IPS-20b (cell line): ENCODE measurements around the gene NR2E3.

Source experiments
- H3K27ac ChIP-seq: one replicate; pipeline ENCODE4 v1.5.1; 2013; ENCODE audit warnings: low read length
- H3K27me3 ChIP-seq: 2 replicates; pipeline ENCODE4 v1.6.1; 2013; ENCODE audit warnings: mild to moderate bottlenecking, low read length, inconsistent platforms; ENCODE audit not compliant: insufficient read depth
- H3K36me3 ChIP-seq: 2 replicates; pipeline ENCODE4 v1.6.1; 2013; ENCODE audit warnings: low read depth, mild to moderate bottlenecking, inconsistent platforms, low read length, moderate library complexity; ENCODE audit not compliant: insufficient read depth
- H3K4me1 ChIP-seq: 2 replicates; pipeline ENCODE4 v1.6.1; 2013; ENCODE audit warnings: mild to moderate bottlenecking, control low read depth, inconsistent platforms, low read length, moderate library complexity; ENCODE audit not compliant: insufficient read depth
- H3K4me3 ChIP-seq: 2 replicates; pipeline ENCODE4 v1.5.1; 2013; ENCODE audit warnings: mild to moderate bottlenecking, low read length, inconsistent platforms
- H3K9ac ChIP-seq: 2 replicates; pipeline ENCODE4 v1.6.1; 2013; ENCODE audit warnings: low read depth, mild to moderate bottlenecking, inconsistent platforms, low read length, moderate library complexity
- H3K9me3 ChIP-seq: 2 replicates; pipeline ENCODE4 v1.6.1; 2013; ENCODE audit warnings: mild to moderate bottlenecking, low read depth, low read length, inconsistent platforms; ENCODE audit not compliant: insufficient read depth

The NR2E3 gene

DNA sequence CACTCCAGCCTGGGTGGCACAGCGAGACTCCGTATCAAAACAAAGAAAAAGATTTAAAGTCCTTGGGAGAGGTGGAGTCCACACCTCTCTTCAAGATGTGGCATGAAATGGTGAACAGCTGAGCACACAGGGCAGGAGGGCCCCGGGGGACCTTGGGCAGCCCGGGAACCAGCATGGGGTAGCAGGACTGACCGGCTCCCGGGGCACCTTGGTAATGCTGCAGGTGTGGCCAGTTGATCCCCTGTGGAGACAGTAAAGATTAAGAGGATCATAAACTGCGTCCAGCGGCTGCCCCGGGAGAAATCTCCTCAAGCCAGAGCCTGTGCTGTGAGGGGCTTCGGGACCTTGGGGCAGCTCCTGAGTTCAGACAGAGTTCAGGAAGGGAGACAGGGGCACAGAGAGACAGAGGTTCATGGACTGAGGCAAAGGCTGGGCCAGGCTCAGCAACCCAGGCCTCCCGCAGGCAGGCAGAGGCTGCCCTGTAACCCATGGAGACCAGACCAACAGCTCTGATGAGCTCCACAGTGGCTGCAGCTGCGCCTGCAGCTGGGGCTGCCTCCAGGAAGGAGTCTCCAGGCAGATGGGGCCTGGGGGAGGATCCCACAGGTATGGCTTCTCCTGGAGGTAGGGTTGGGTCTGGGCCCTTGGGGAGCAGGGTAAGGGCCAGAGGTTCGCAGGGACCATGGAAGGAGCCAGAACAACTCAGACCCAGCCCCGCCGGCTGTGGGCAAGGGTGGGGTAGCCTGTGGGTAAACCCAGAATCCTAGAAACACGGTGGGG, at the start of gene NR2E3:
TSS of gene NR2E3 (plus strand) at position 299 of the 780 bp plus-strand sequence. CDS start at position 489, 190 bp downstream.
- peaks cover 21% of the 10 kb centered on the region; the same call in 1 of the 2 replicates for H3K4me1 ChIP-seq
- H3K4me3 ChIP-seq = no peak within 1 kb of the TSS
- H3K36me3 ChIP-seq = no peaks in the 10 kb centered on the region
- H3K27me3 ChIP-seq = no peaks in the 10 kb centered on the region
- H3K9me3 ChIP-seq = no peaks in the 10 kb centered on the region
- no peak within 1 kb of the TSS for H3K27ac ChIP-seq
- no peak within 1 kb of the TSS for H3K9ac ChIP-seq

DNA sequence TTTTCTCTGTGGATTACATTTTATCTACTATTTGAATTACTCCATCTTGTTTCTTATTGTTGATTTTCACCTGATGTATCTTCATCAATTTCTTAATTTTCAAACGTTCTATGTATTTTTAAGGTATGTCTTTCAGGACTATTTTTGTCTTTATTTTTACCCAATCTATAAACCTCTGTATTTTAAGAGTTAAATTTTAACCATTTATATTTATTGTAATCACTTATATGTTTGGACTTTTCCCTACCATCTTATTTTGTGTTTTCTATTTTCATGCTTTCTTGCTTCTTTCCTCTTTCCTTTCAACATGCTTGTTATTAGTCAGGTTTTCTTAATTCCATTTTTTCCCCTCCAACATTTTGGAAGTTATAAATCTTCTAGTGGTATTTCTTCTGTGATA, 49.5 kb upstream of the NR2E3 start:
- H3K27ac ChIP-seq = no peak overlapping the region

DNA sequence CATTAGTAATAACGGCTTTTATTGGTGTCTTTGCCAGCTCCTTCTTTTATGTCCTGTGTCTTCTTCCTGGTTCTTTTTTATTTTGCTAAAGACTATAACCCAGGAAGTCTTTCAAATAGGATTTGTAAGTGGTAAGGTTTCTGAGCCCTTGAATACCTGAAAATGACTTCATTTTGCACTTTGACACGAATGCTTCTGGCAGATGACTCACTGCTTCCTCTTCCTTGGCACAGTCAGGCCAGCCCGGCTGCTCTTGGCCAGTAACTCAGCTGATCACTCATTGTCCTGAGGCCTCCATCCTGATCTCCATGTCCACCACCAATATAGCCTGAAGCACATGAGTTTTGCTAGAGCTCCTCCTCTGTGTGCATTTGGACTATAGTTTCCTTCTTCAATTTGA, 48.7 kb upstream of the NR2E3 start:
- no peak overlapping the region for H3K9ac ChIP-seq
- H3K4me3 ChIP-seq = no peak overlapping the region
- no peaks in the 10 kb centered on the region for H3K4me1 ChIP-seq
- no peak overlapping the region for H3K27ac ChIP-seq
- H3K9me3 ChIP-seq = peaks cover 19% of the 10 kb centered on the region
- no peaks in the 10 kb centered on the region for H3K27me3 ChIP-seq
- H3K36me3 ChIP-seq = no peaks in the 10 kb centered on the region

More for the DNA sequence above, 49.5 kb upstream of the NR2E3 start:
- Histone ChIP-seq H3K9me3 (peaks cover 16% of the 10 kb centered on the region; the same call in 1 of the 2 replicates), H3K36me3 (no peaks in the 10 kb centered on the region), H3K4me1 (no peaks in the 10 kb centered on the region), H3K4me3 (no peak overlapping the region), H3K9ac (no peak overlapping the region), H3K27me3 (no peaks in the 10 kb centered on the region)

DNA sequence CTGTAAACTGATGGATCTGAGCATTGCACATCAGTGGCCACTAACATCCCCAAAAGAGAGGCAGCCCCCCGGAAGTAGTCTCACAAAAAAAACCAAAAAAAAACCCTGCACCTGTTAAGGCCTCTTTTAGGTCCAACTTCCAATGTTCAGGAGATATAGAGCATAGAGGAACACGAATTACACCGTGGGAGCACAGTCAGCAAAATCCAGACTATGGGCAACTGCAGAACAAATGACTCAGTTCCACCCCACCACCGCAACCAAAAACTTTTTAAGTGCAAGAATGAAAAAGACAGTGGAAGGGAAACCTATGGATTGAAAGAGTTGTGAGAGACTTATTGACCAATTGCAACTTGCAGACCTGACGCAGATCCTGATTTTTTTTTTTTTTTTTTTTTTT, 42.2 kb upstream of the NR2E3 start:
- Histone ChIP-seq H3K27me3 (no peaks in the 10 kb centered on the region), H3K4me1 (no peaks in the 10 kb centered on the region), H3K9ac (no peak overlapping the region), H3K36me3 (no peaks in the 10 kb centered on the region), H3K27ac (no peak overlapping the region), H3K9me3 (peaks cover 4% of the 10 kb centered on the region; the same call in 1 of the 2 replicates), H3K4me3 (no peak overlapping the region)

DNA sequence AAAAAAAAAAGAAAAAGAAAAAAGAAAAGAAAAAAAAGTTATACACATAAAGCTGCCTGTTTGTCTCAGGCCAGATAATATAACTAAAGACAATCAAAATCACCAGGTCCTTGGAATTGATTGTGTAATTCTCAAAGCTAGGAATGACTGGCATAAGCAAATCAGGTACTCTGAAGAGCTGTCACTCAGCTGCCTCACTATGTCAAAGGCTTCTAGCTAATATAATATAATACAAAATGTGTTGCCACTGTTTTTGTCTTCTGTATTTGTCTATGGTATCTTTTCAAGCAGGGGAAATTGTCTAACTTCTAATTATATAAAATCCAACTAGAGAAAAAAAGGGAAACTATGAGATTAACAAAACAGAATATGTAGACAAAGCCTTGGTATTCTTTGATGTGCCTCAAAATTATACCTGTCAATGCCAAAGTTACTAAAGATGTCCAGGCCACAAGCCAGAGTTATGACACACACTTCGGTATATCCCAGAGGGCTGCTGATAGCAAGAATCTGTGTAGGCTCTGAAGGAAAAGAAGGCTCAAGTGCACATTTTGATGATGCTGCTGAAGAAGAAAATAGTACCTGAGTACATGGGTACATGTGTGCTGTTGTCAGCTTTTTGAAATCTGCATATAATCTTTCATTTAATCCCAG, 37.0 kb upstream of the NR2E3 start:
- Histone ChIP-seq H3K36me3 (no peaks in the 10 kb centered on the region), H3K4me3 (no peak overlapping the region), H3K9ac (no peak overlapping the region), H3K27ac (no peak overlapping the region), H3K4me1 (no peaks in the 10 kb centered on the region), H3K27me3 (no peaks in the 10 kb centered on the region), H3K9me3 (no peaks in the 10 kb centered on the region)

DNA sequence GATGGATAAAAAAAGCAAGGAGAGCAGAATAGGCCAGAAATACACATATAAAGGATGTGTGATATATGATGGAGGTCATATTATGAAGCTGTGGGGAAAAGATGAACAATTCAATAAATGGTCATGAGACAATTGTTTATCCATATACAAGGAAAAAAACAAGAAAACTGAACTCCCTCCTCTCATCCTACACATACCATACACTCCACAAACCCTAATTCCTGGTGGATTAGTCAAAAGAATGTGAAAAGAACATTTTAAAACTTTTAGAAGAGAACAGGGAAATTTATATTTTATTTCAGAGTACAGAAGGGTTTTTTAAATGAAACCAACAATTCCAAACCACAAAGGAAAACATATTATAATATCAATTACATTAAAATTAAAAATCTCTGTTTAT, 34.5 kb upstream of the NR2E3 start:
- no peaks in the 10 kb centered on the region for H3K9me3 ChIP-seq
- peaks cover 4% of the 10 kb centered on the region; the same call in 1 of the 2 replicates for H3K4me1 ChIP-seq
- H3K27me3 ChIP-seq = no peaks in the 10 kb centered on the region
- no peaks in the 10 kb centered on the region for H3K36me3 ChIP-seq
- no peak overlapping the region for H3K9ac ChIP-seq
- no peak overlapping the region for H3K4me3 ChIP-seq
- H3K27ac ChIP-seq = no peak overlapping the region

DNA sequence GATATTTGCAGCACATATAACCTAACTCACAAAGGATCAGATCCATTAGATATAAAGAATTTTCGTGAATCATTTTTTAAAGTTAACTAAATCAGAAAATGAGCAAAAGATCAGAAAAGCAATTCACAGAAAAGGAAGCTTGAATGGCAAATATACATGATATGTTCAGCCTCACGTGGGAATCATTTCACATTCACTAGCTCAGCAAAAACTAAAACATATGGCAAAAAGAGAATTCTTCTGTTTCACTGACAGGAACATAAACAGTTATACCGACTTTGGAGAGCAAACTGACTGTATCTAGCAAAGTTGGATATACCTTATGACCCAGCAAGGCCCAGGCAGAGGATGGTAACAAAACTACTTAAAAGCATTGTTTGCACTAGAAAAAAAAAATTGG, 34.0 kb upstream of the NR2E3 start:
- Histone ChIP-seq H3K9me3 (no peaks in the 10 kb centered on the region), H3K27ac (no peak overlapping the region), H3K4me1 (peaks cover 4% of the 10 kb centered on the region; the same call in 1 of the 2 replicates), H3K36me3 (no peaks in the 10 kb centered on the region), H3K27me3 (no peaks in the 10 kb centered on the region), H3K4me3 (no peak overlapping the region), H3K9ac (no peak overlapping the region)

DNA sequence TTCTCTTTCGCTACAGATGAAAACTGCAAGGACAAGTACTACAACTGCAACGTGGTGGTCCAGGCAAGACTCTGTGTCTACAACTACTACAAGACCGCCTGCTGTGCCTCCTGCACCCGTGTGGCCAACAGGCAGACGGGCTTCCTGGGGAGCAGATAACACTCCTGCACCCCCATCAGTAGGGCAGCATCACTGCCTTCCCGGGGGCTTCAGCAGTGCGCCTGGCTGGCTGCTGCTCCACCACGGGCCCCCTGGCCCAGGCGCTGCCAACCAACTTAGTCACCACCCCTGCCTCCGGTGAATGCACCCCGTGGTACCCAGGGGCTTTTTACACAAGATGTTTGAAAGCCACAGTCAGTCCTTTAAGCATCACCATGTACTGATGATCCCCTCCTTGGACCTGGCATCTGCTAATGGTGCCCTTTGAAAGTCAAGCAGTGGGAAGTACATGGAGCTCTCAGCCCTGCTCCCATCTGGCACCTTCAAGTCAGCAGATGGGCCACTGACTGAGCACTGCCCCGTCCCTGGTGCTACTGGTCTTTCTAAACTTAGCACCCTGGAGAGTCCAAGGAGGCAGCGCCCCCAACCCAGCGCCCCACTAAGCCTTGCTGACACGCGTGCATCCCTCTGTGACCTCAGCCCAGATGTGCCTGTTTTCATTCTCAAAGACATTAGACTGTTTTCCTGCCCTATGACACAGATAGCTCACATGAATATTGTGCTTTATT, 33.0 kb upstream of the NR2E3 start:
- Histone ChIP-seq H3K27me3 (no peaks in the 10 kb centered on the region), H3K27ac (no peak overlapping the region), H3K4me1 (peaks cover 4% of the 10 kb centered on the region; the same call in 1 of the 2 replicates), H3K36me3 (no peaks in the 10 kb centered on the region), H3K9ac (no peak overlapping the region), H3K4me3 (no peak overlapping the region), H3K9me3 (no peaks in the 10 kb centered on the region)

DNA sequence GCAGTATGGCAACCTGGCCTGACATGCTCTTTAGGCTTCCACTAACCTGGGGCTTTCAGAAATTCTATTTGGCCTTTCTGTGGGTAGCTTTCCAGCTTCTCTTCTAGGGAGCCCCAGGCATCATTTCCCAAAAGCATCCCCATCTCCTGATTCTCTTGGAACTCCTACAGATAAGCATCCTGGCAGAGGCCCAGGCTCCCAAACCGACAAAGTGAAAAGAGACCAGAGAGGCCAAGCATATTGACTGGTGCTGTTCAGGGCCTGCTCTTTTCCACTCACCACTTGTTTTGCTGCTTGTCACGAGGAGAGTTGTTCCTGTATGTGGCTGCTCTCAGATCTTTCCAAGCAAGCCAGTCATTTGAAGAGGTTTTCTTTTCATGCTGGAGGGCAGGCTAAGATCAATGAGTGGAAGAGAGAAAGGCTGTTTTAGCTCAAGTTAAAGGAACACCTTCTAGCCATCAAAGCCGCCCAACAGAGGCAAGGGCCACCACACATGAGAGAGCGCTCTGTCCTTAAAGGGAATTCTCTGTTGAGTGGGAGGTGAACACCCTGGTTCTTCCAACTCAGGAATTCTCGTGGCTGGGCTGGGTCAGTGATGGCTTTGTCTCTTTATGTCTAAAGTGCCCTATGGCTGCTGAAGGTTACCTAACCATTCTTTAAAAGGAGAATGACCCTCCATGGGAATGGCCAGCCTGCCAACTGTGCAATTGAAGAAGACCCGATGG, 31.1 kb upstream of the NR2E3 start:
- no peak overlapping the region for H3K9ac ChIP-seq
- H3K4me1 ChIP-seq = peaks cover 4% of the 10 kb centered on the region; the same call in 1 of the 2 replicates
- no peak overlapping the region for H3K4me3 ChIP-seq
- no peaks in the 10 kb centered on the region for H3K27me3 ChIP-seq
- no peak overlapping the region for H3K27ac ChIP-seq
- no peaks in the 10 kb centered on the region for H3K9me3 ChIP-seq
- H3K36me3 ChIP-seq = no peaks in the 10 kb centered on the region

DNA sequence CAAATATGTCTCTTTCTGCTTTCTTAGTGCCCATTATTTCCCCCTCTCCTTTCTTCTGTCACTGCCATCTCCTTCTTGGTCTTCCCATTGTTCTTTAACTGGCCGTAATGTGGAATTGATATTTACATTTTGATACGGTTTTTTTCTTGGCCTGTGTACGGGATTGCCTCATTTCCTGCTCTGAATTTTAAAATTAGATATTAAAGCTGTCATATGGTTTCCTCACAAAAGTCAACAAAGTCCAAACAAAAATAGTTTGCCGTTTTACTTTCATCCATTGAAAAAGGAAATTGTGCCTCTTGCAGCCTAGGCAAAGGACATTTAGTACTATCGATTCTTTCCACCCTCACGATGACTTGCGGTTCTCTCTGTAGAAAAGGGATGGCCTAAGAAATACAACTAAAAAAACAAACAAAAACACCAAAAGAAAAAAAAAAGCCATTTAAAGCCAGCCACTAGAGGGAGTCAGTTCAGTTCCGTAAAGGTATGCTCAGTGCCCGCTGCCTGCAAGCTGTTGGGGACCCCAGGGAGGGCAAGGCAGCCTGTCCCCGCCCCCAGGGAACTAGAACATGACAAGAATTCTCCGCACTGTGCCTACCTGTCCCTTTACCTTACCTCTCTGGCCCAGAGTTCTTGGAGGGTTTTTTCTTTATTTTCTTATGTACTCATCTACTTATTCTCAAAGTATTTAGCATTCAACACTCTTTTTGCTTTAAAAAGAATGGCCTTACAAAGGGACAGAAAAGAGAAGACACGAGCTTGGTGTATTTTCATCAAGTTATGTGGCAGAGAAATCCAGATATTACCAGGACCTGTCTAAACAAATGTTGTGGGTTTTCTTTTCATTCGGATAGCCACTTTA, 30.0 kb upstream of the NR2E3 start:
- Histone ChIP-seq H3K27me3 (no peaks in the 10 kb centered on the region), H3K9ac (0 out of 2 replicates have a peak overlapping the region, but pooled peaks have one; percentile 19), H3K27ac (no peak overlapping the region), H3K4me3 (no peak overlapping the region), H3K4me1 (peaks cover 4% of the 10 kb centered on the region; the same call in 1 of the 2 replicates), H3K36me3 (no peaks in the 10 kb centered on the region), H3K9me3 (no peaks in the 10 kb centered on the region)
